ENCODE data around the gene EDN2.

GRCh38 chr1:41525891-41526587 is 41.6 kb upstream of the EDN2 start:
- TF ChIP-seq CTCF (IDR thresholded peaks at IDR 0.05): no peak
- TF ChIP-seq POLR2AphosphoS5 (IDR thresholded peaks at IDR 0.05): no peak
- TF ChIP-seq POLR2A (IDR thresholded peaks at IDR 0.05): no peak
